Measurements from ENCODE around the gene NPFF. TPM values are rescaled to one million over a fixed set of nuclear protein-coding genes. Genes with fewer than 3 reads are reported as not detected.

The NPFF gene
- total and polyA plus RNA-seq, 2 donors (not counting 1 experiment from before 2014, with no cell fraction given): not detected

DNA sequence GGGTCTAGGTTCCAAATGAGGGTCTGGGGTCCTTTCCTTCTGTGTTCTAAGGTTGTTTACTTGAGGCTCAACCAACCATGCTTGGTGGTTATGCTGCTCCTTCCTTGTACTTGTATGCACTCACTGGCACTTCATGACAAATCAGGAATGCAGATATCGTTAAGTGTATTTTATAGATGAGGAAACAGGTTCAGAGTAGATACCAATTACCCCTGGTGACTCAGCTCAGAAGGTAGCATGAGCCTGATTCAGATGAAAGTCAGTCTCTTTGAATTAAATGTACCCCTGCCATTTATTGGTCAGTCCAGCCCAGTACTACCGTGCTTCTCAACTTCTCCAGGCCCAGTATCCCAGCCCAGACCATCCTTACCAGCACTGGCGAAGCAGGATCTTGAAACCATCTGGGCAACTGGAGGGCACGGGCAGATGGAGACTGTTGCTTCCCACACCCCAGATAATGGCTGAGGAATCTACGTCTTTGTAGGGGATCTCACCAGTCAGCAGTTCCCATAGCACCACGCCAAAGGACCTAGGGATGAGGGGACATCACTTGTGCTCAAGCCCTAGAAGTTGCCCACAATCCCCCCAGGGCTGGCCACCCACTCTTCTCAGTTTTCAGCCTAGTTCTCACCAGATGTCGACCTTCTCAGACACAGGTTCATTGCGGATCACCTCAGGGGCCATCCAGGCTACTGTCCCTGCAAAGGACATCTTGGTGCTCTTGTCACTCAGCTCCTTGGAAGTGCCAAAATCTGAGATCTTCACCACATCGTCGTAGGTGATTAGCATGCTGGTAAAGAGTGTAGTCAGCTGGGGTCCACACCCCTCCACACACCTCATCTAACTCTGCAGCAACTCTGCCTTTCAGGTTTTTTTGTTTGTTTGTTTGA is 22.4 kb downstream of the NPFF start:
- Histone ChIP-seq H4K20me1 (ENCODE audit: control insufficient read depth, extremely low read depth, insufficient read depth, low read length) (no peaks in the 10 kb centered on the region), H3K27me3 (ENCODE audit: control insufficient read depth, insufficient read depth, low read length) (no peaks in the 10 kb centered on the region), H3K27ac (ENCODE audit: insufficient read depth, low read length) (no peak overlapping the region), H3K9me3 (ENCODE audit: control insufficient read depth, insufficient read depth, low read depth, low read length) (no peaks in the 10 kb centered on the region), H3K79me2 (ENCODE audit: control insufficient read depth, insufficient read depth, low read length) (peaks cover 4% of the 10 kb centered on the region), H3K4me3 (replicated peaks in 1 of 4; ENCODE audit: control extremely low read depth in 1 of 4, insufficient read depth in 1 of 4, low read depth in 3 of 4, low read length in 4 of 4) (no peak overlapping the region), H2AFZ (ENCODE audit: low read length) (no peak overlapping the region), H3K9ac (ENCODE audit: insufficient read depth, low read length) (no peak overlapping the region), H3K4me2 (ENCODE audit: extremely low read depth, insufficient read depth, low read length) (no peak overlapping the region), H3K4me1 (ENCODE audit: control insufficient read depth, extremely low read depth, insufficient read depth, low read length) (peaks cover 18% of the 10 kb centered on the region), H3K36me3 (ENCODE audit: control insufficient read depth, insufficient read depth, low read length) (peaks cover 45% of the 10 kb centered on the region)
- no peak for TF ChIP-seq EZH2 (IDR thresholded peaks at IDR 0.05; ENCODE audit: low read length, missing control alignments)
- TF ChIP-seq, protein P1, sequence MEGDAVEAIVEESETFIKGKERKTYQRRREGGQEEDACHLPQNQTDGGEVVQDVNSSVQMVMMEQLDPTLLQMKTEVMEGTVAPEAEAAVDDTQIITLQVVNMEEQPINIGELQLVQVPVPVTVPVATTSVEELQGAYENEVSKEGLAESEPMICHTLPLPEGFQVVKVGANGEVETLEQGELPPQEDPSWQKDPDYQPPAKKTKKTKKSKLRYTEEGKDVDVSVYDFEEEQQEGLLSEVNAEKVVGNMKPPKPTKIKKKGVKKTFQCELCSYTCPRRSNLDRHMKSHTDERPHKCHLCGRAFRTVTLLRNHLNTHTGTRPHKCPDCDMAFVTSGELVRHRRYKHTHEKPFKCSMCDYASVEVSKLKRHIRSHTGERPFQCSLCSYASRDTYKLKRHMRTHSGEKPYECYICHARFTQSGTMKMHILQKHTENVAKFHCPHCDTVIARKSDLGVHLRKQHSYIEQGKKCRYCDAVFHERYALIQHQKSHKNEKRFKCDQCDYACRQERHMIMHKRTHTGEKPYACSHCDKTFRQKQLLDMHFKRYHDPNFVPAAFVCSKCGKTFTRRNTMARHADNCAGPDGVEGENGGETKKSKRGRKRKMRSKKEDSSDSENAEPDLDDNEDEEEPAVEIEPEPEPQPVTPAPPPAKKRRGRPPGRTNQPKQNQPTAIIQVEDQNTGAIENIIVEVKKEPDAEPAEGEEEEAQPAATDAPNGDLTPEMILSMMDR (conservative IDR thresholded peaks at IDR 0.05 in 1 of 2, IDR thresholded peaks at IDR 0.05 in 1 of 2; ENCODE audit: low read depth in 1 of 2, low read length in 2 of 2): no peak
- DNase-seq (ENCODE audit: low read depth in 2 of 2): peak in 1 of 2 donors; percentile 45

DNA sequence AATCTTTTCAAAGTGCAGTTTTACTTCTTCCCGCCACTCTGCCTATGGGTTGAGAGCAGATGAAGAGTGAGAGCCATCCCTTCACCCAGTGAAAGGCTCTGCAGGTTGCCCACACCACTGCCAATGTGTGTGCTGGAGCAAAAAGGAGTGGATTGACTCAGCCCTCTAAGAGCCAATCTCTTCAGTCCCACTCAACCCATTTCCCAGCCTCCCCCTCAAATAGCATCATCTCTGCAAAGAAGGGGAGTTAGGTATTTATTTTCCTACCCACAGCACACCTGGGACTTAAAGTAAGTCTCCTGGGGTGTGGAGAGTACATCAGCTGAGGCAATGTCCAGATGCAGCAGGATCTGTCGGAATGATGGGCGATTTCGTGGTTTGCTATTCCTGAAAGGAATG is 23.3 kb downstream of the NPFF start:
- Histone ChIP-seq H4K20me1 (ENCODE audit: control insufficient read depth, extremely low read depth, insufficient read depth, low read length) (no peaks in the 10 kb centered on the region), H2AFZ (ENCODE audit: low read length) (no peak overlapping the region), H3K79me2 (ENCODE audit: control insufficient read depth, insufficient read depth, low read length) (peaks cover 4% of the 10 kb centered on the region), H3K9me3 (ENCODE audit: control insufficient read depth, insufficient read depth, low read depth, low read length) (no peaks in the 10 kb centered on the region), H3K4me2 (ENCODE audit: extremely low read depth, insufficient read depth, low read length) (no peak overlapping the region), H3K36me3 (ENCODE audit: control insufficient read depth, insufficient read depth, low read length) (peaks cover 47% of the 10 kb centered on the region), H3K4me3 (replicated peaks in 1 of 4; ENCODE audit: control extremely low read depth in 1 of 4, insufficient read depth in 1 of 4, low read depth in 3 of 4, low read length in 4 of 4) (no peak overlapping the region), H3K27ac (ENCODE audit: insufficient read depth, low read length) (no peak overlapping the region), H3K9ac (ENCODE audit: insufficient read depth, low read length) (no peak overlapping the region), H3K27me3 (ENCODE audit: control insufficient read depth, insufficient read depth, low read length) (no peaks in the 10 kb centered on the region), H3K4me1 (ENCODE audit: control insufficient read depth, extremely low read depth, insufficient read depth, low read length) (peaks cover 24% of the 10 kb centered on the region)
- TF ChIP-seq, protein P1 (conservative IDR thresholded peaks at IDR 0.05 in 1 of 2, IDR thresholded peaks at IDR 0.05 in 1 of 2; ENCODE audit: low read depth in 1 of 2, low read length in 2 of 2): no peak
- TF ChIP-seq EZH2 (IDR thresholded peaks at IDR 0.05; ENCODE audit: low read length, missing control alignments): no peak
- no peak for DNase-seq (ENCODE audit: low read depth in 2 of 2)

DNA sequence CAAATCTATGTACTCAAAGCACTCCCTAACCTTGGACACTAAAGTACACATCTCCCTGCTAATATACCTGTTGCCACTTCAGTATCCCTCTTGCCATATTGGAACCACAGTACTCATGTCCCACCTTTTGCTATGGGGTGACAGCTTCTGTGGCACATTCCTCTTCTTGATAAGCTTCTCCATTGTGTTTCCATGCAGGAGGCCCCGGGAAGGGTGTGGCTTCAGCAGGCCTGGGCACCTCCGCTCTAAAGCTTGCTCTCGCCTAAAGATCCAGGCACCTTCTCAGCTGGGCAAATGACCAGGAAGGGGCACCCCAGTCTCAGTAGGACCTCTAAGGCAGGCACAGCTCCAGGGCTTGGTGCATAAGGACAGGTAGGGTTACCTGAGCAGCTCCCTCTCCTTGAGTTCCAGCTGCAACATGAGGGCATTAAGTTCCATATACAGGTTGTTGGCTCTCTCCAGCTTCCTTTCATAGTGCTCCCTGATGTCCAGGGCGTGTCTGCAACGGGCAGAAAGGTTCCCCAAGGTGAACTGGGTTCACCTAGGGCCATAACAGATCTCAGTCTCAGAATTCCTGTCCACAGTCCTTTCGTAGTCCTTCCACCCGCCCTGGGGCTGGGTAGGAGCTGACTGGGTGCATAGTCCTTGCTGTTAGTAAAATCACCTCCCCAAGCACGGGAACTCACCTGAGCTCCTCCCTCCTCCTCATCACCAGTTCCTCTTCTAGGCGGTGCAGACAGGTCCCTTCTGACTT is 23.9 kb downstream of the NPFF start:
- H3K9me3 ChIP-seq (ENCODE audit: control insufficient read depth, insufficient read depth, low read depth, low read length): no peaks in the 10 kb centered on the region
- no peak overlapping the region for H3K4me2 ChIP-seq (ENCODE audit: extremely low read depth, insufficient read depth, low read length)
- no peak for TF ChIP-seq EZH2 (IDR thresholded peaks at IDR 0.05; ENCODE audit: low read length, missing control alignments)
- TF ChIP-seq, protein P1 (conservative IDR thresholded peaks at IDR 0.05 in 1 of 2, IDR thresholded peaks at IDR 0.05 in 1 of 2; ENCODE audit: low read depth in 1 of 2, low read length in 2 of 2): no peak
- no peaks in the 10 kb centered on the region for H3K27me3 ChIP-seq (ENCODE audit: control insufficient read depth, insufficient read depth, low read length)
- no peak for DNase-seq (ENCODE audit: low read depth in 2 of 2)
- H2AFZ ChIP-seq (ENCODE audit: low read length): no peak overlapping the region
- no peak overlapping the region for H3K9ac ChIP-seq (ENCODE audit: insufficient read depth, low read length)
- H3K4me1 ChIP-seq (ENCODE audit: control insufficient read depth, extremely low read depth, insufficient read depth, low read length): peaks cover 24% of the 10 kb centered on the region
- H3K79me2 ChIP-seq (ENCODE audit: control insufficient read depth, insufficient read depth, low read length): peaks cover 4% of the 10 kb centered on the region
- H3K27ac ChIP-seq (ENCODE audit: insufficient read depth, low read length): no peak overlapping the region
- peaks cover 47% of the 10 kb centered on the region for H3K36me3 ChIP-seq (ENCODE audit: control insufficient read depth, insufficient read depth, low read length)
- no peaks in the 10 kb centered on the region for H4K20me1 ChIP-seq (ENCODE audit: control insufficient read depth, extremely low read depth, insufficient read depth, low read length)
- H3K4me3 ChIP-seq (replicated peaks in 1 of 4; ENCODE audit: control extremely low read depth in 1 of 4, insufficient read depth in 1 of 4, low read depth in 3 of 4, low read length in 4 of 4): no peak overlapping the region

All from fibroblast of lung (primary cell).